Keratinocyte (primary cell): ENCODE results near the gene C18orf54. TPM values are rescaled to one million over a fixed set of nuclear protein-coding genes. Genes with fewer than 3 reads are reported as not detected.

Experiments
- DNase-seq: peaks from one replicate; pipeline ENCODE4 v3.0.0-alpha.2; 2011; ENCODE audit warnings: low read depth, missing footprints, low spot score
- FAIRE-seq: peaks from 2 replicates; lab custom pipeline; 2011; peaks lifted over from hg19 to GRCh38; lab: Jason Lieb, UNC
- H2AFZ ChIP-seq: 2 replicates; pipeline ENCODE4 v1.6.0; 2012; ENCODE audit warnings: low read length, control low read depth, inconsistent platforms; ENCODE audit not compliant: control insufficient read depth
- H3K27ac ChIP-seq: 2 replicates; pipeline ENCODE4 v1.5.1; 2011; ENCODE audit warnings: low read length; ENCODE audit not compliant: control insufficient read depth, insufficient read depth
- H3K27me3 ChIP-seq: 3 replicates; pipeline ENCODE4 v1.6.0; 2011; ENCODE audit warnings: low read length; ENCODE audit not compliant: control insufficient read depth, insufficient read depth; ENCODE audit errors: extremely low read depth
- H3K36me3 ChIP-seq, 2 experiments: 2 replicates in 1 of 2; 3 replicates in 1 of 2; pipeline ENCODE4 v1.5.1; 2011; ENCODE audit warnings: low read length in 2 of 2, mild to moderate bottlenecking in 1 of 2; ENCODE audit not compliant: control insufficient read depth in 2 of 2, insufficient read depth in 2 of 2; ENCODE audit errors: extremely low read depth in 1 of 2
- H3K4me1 ChIP-seq: 3 replicates; pipeline ENCODE4 v1.5.1; 2011; ENCODE audit warnings: low read length; ENCODE audit not compliant: control insufficient read depth, insufficient read depth; ENCODE audit errors: extremely low read depth
- H3K4me2 ChIP-seq: 3 replicates; pipeline ENCODE4 v1.6.0; 2011; ENCODE audit warnings: low read depth, low read length; ENCODE audit not compliant: control insufficient read depth, insufficient read depth; ENCODE audit errors: extremely low read depth
- H3K4me3 ChIP-seq, 3 experiments: fragments of 200-600 bp in 1 of 3; sonication (generic) in 1 of 3; 2 replicates in 2 of 3; 3 replicates in 1 of 3; pipeline ENCODE4 v1.5.1; 2011 to 2016; ENCODE audit warnings: low read length in 3 of 3, mild to moderate bottlenecking in 3 of 3, control low read depth in 2 of 3, inconsistent platforms in 1 of 3, low read depth in 1 of 3, mixed read lengths in 1 of 3, mixed run types in 1 of 3, moderate library complexity in 1 of 3; ENCODE audit not compliant: control insufficient read depth in 2 of 3, insufficient read depth in 2 of 3; ENCODE audit errors: extremely low read depth in 1 of 3
- H3K79me2 ChIP-seq: 2 replicates; pipeline ENCODE4 v1.6.0; 2012; ENCODE audit warnings: low read length; ENCODE audit not compliant: control insufficient read depth, insufficient read depth
- H3K9ac ChIP-seq: 3 replicates; pipeline ENCODE4 v1.6.0; 2011; ENCODE audit warnings: low read length; ENCODE audit not compliant: control insufficient read depth, insufficient read depth; ENCODE audit errors: extremely low read depth
- H3K9me1 ChIP-seq: 3 replicates; pipeline ENCODE4 v1.6.0; 2011; ENCODE audit warnings: low read length; ENCODE audit not compliant: control insufficient read depth, insufficient read depth; ENCODE audit errors: extremely low read depth
- H3K9me3 ChIP-seq: 2 replicates; pipeline ENCODE4 v1.5.1; 2012; ENCODE audit warnings: low read depth, low read length; ENCODE audit not compliant: control insufficient read depth
- H4K20me1 ChIP-seq: 3 replicates; pipeline ENCODE4 v1.6.0; 2011; ENCODE audit warnings: low read length; ENCODE audit not compliant: control insufficient read depth, insufficient read depth; ENCODE audit errors: extremely low read depth
- EZH2 ChIP-seq: IDR thresholded peaks from one replicate; pipeline ENCODE4 v1.6.1; 2012; ENCODE audit warnings: inconsistent platforms, mild to moderate bottlenecking, low read length, moderate library complexity
- dilution Hi-C: fragments of 300-500 bp; cut with MboI; formaldehyde crosslinking; loops from one replicate; pipeline ENCODE4 v1.7.0; 2020; ENCODE audit warnings: low sequenced_read_pairs; ENCODE audit not compliant: extremely low pct_ligation_motif_present
- polyA plus RNA-seq, 5 experiments: library from polyadenylated mRNA; depleted of rRNA in 3 of 5; stranded (reverse) in 3 of 5; stranded (forward) in 1 of 5; unstranded in 1 of 5; fragments of >200 nt; gene quantifications; 1 replicate in 1 of 5; 2 replicates in 3 of 5; 3 replicates in 1 of 5; pipeline versions ENCODE4 v1.2.1 to v1.2.3, GENCODE V29; 2011 to 2012; ENCODE audit warnings: missing spikeins in 2 of 5, low read depth in 1 of 5, low replicate concordance in 1 of 5
- TF ChIP-seq, protein P1 (sequence below), 3 experiments: IDR thresholded peaks in 1 of 3; conservative IDR thresholded peaks in 1 of 3; optimal IDR thresholded peaks in 1 of 3; 2 replicates in 2 of 3; 3 replicates in 1 of 3; pipeline versions ENCODE3 to v1.5.1; 2011; ENCODE audit warnings: low read length in 3 of 3, mild to moderate bottlenecking in 3 of 3, moderate library complexity in 2 of 3, control low read depth in 1 of 3, inconsistent platforms in 1 of 3; ENCODE audit not compliant: insufficient read depth in 2 of 3; ENCODE audit errors: extremely low read depth in 1 of 3

Gene C18orf54
- polyA plus RNA-seq, 1 donor (not counting 4 experiments of a cell fraction or from before 2014, with no cell fraction given) = 5.1 TPM

DNA sequence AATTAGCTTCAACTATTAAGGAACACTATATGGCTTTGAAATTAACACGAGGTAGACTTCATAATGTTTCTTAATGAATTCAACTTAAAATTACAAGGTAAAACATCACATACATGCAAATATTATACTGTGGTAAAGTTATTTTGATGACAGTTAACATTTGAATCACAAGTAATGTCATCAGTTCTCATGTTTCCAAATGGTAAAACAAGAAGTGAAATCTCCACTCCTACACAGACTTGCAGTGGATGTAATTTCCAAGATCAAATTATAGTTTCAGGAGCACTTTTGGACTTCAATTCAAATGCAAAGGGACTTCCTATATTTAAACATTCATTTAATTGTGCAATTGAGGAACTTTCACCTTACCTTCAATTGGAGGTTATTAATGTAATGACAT lies 39.1 kb downstream of the C18orf54 start:
- dilution Hi-C loops = no loop called here

GRCh38 chr18:54405290-54405689 lies 47.6 kb downstream of the C18orf54 start:
- no peak for FAIRE-seq
- DNase-seq = no peak

More for the DNA sequence above, 39.1 kb downstream of the C18orf54 start:
- Histone ChIP-seq H3K9me1 (no peaks in the 10 kb centered on the region), H4K20me1 (no peaks in the 10 kb centered on the region), H2AFZ (no peak overlapping the region), H3K36me3 (no peaks in the 10 kb centered on the region), H3K4me2 (no peak overlapping the region), H3K79me2 (no peaks in the 10 kb centered on the region), H3K9me3 (no peaks in the 10 kb centered on the region), H3K27me3 (no peaks in the 10 kb centered on the region), H3K4me1 (no peaks in the 10 kb centered on the region), H3K9ac (no peak overlapping the region), H3K4me3 (no peak overlapping the region), H3K27ac (no peak overlapping the region)
- no peak for TF ChIP-seq EZH2
- TF ChIP-seq, protein P1, sequence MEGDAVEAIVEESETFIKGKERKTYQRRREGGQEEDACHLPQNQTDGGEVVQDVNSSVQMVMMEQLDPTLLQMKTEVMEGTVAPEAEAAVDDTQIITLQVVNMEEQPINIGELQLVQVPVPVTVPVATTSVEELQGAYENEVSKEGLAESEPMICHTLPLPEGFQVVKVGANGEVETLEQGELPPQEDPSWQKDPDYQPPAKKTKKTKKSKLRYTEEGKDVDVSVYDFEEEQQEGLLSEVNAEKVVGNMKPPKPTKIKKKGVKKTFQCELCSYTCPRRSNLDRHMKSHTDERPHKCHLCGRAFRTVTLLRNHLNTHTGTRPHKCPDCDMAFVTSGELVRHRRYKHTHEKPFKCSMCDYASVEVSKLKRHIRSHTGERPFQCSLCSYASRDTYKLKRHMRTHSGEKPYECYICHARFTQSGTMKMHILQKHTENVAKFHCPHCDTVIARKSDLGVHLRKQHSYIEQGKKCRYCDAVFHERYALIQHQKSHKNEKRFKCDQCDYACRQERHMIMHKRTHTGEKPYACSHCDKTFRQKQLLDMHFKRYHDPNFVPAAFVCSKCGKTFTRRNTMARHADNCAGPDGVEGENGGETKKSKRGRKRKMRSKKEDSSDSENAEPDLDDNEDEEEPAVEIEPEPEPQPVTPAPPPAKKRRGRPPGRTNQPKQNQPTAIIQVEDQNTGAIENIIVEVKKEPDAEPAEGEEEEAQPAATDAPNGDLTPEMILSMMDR (optimal IDR thresholded peaks at IDR 0.05 in 1 of 3, IDR thresholded peaks at IDR 0.05 in 1 of 3, conservative IDR thresholded peaks at IDR 0.05 in 1 of 3; ENCODE audit: extremely low read depth in 1 of 3, insufficient read depth in 2 of 3, low read length in 3 of 3) = no peak
- DNase-seq = no peak
- FAIRE-seq = no peak

More at GRCh38 chr18:54405290-54405689, 47.6 kb downstream of the C18orf54 start:
- Histone ChIP-seq H2AFZ (no peak overlapping the region), H3K9me3 (no peaks in the 10 kb centered on the region), H3K9ac (no peak overlapping the region), H3K9me1 (no peaks in the 10 kb centered on the region), H3K79me2 (no peaks in the 10 kb centered on the region), H3K36me3 (no peaks in the 10 kb centered on the region), H3K27ac (no peak overlapping the region), H3K27me3 (no peaks in the 10 kb centered on the region), H3K4me1 (no peaks in the 10 kb centered on the region), H3K4me2 (no peak overlapping the region), H3K4me3 (no peak overlapping the region), H4K20me1 (no peaks in the 10 kb centered on the region)
- dilution Hi-C loops = no loop called here
- TF ChIP-seq, protein P1 (optimal IDR thresholded peaks at IDR 0.05 in 1 of 3, IDR thresholded peaks at IDR 0.05 in 1 of 3, conservative IDR thresholded peaks at IDR 0.05 in 1 of 3; ENCODE audit: extremely low read depth in 1 of 3, insufficient read depth in 2 of 3, low read length in 3 of 3) = no peak
- no peak for TF ChIP-seq EZH2
